Subcutaneous abdominal adipose tissue (tissue), 5 donors: ENCODE results near the gene RALGAPA2.

Source experiments
- H3K27ac ChIP-seq: one replicate; pipeline ENCODE4 v1.7.0; 2013; ENCODE audit warnings: low read depth, mild to moderate bottlenecking, inconsistent platforms, low read length, moderate library complexity
- H3K27me3 ChIP-seq, 5 donors: one replicate each; pipeline ENCODE4 v1.7.0; 2013; ENCODE audit warnings: low read length in 5 of 5, inconsistent platforms in 1 of 5; ENCODE audit not compliant: control insufficient read depth in 5 of 5, insufficient read depth in 4 of 5
- H3K36me3 ChIP-seq, 5 donors: one replicate each; pipeline ENCODE4 v1.7.0; 2013; ENCODE audit warnings: low read length in 5 of 5; ENCODE audit not compliant: control insufficient read depth in 5 of 5, insufficient read depth in 5 of 5
- H3K4me1 ChIP-seq, 5 donors: one replicate each; pipeline ENCODE4 v1.7.0; 2013; ENCODE audit warnings: low read length in 5 of 5, mild to moderate bottlenecking in 3 of 5, moderate library complexity in 1 of 5; ENCODE audit not compliant: control insufficient read depth in 5 of 5, insufficient read depth in 5 of 5
- H3K4me3 ChIP-seq, 5 donors: one replicate each; pipeline ENCODE4 v1.7.0; 2013; ENCODE audit warnings: low read length in 5 of 5, low read depth in 1 of 5
- H3K9ac ChIP-seq, 5 donors: one replicate each; pipeline ENCODE4 v1.7.0; 2013; ENCODE audit warnings: low read length in 5 of 5, mild to moderate bottlenecking in 4 of 5, moderate library complexity in 3 of 5
- H3K9me3 ChIP-seq, 5 donors: one replicate each; pipeline ENCODE4 v1.7.0; 2013; ENCODE audit warnings: low read length in 5 of 5; ENCODE audit not compliant: control insufficient read depth in 5 of 5
- donor health status: healthy.
- donor health status: healthy.
- donor health status: healthy.
- donor health status: healthy.
- donor health status: healthy.

Gene RALGAPA2

DNA sequence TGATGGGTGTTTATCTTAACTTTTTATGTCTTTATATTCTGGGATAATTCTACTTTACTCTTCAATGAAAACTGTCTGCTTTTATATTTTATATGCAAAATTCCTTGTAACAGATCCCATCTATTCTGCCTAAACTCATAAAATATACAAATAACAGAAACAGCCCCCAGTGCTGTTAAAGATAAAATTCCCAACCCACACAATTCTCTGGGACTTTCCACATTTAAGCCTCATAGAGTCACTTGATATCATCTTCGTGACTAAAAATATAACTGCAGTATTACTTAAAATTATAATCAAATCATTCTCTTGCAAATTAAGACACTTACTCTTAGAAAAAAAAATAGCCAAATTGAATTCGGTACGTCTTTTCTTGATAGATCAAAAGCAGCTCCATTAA lies 284.4 kb downstream of the RALGAPA2 start:
- no peaks in the 10 kb centered on the region for H3K4me1 ChIP-seq
- H3K27ac ChIP-seq, result no peak overlapping the region
- no peak overlapping the region for H3K9ac ChIP-seq
- no peaks in the 10 kb centered on the region for H3K9me3 ChIP-seq
- no peaks in the 10 kb centered on the region for H3K27me3 ChIP-seq
- no peak overlapping the region for H3K4me3 ChIP-seq
- H3K36me3 ChIP-seq, result peaks cover 0 to 26% (median 7%) of the 10 kb centered on the region in 5 donors

DNA sequence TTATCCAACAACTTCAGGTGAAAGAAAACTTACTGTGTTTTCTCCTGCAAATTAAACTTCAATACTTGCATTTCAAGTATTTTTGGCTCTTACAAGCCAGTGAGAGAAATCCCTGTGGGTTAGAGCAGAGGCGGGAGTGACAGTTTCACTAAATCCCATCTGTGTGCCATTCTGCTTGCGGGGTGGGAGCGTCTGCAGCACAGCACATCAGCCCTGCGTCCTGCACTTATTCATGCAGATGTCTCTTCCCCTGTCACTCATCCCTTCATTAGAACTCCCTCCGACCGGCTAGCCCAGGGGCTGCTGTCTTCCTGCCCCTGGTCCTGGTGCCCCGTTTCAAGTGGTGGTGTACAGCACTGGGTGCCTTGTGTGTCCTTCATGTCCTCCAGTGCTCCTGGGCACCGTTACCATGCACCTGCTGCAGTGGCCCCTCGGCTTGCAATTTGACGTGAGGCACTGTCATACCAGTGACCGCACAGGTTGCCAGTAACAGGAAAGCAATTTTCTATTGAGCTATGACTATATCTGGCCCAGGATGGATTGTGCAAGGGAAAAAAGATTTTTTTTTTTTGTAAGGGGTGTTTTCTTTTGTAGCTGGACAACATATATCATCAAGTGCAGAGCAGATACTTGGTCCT lies 285.1 kb downstream of the RALGAPA2 start:
- Histone ChIP-seq H3K27me3 (no peaks in the 10 kb centered on the region), H3K4me1 (no peaks in the 10 kb centered on the region), H3K9ac (no peak overlapping the region), H3K27ac (no peak overlapping the region), H3K4me3 (no peak overlapping the region), H3K36me3 (peaks cover 0 to 34% (median 14%) of the 10 kb centered on the region in 5 donors), H3K9me3 (no peaks in the 10 kb centered on the region)

DNA sequence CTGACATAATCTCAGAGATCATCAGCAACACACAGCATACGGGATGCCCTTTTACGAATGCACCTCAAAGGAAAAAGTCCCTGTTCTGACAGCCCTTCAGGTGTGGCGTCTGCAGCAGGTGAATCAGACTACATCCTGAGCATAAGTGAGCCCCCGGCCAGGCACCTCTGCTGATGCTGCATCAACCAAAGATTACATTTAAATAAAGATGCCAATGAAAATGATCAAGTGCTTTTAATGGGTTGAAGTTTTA lies 285.9 kb downstream of the RALGAPA2 start:
- H3K4me1 ChIP-seq, result no peaks in the 10 kb centered on the region
- H3K36me3 ChIP-seq, result peaks cover 0 to 35% (median 18%) of the 10 kb centered on the region in 5 donors
- no peak overlapping the region for H3K27ac ChIP-seq

DNA sequence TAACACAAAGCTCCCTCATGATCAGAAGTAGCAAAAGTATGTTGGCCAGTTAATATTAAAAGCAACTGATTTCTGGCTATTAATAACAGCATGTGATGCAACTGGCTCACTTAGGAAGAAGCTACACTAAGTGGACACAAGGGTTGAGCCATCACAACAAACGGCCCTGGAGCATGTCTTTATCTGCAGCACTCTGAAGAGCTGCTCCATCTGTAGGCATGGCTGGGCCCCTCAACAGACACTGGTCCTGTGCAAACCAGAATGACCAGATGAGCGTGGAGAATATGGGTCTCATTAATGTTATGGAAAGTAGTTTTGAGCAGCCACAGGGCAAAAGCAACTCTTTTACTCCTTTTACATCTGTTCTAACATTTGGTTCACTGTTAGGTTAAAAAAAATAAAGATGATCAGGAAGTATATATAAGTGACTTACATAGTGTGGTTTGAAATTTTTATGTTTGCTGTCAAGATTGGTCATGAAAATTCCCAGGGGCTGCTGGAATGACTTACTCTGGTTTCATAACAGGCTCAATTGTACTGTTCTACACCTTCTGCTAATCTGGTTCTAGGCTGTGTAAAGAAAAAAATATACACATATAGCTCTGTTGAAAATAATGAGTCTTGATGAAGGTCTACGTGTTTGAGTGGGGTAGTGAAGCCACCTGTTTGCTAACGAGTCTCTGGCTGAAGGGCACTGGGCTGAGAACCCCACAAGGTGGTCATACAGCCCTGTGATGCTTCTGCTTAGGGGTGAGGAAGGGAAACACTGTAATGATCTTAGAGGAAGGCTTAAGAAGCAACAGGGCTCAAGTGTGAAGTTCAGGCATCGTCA lies 286.4 kb downstream of the RALGAPA2 start:
- Histone ChIP-seq H3K4me1 (no peaks in the 10 kb centered on the region), H3K9ac (no peak overlapping the region), H3K9me3 (no peaks in the 10 kb centered on the region), H3K4me3 (no peak overlapping the region), H3K27me3 (no peaks in the 10 kb centered on the region), H3K36me3 (peaks cover 0 to 33% (median 17%) of the 10 kb centered on the region in 5 donors), H3K27ac (no peak overlapping the region)

More for the DNA sequence above, 285.9 kb downstream of the RALGAPA2 start:
- Histone ChIP-seq H3K27me3 (no peaks in the 10 kb centered on the region), H3K4me3 (no peak overlapping the region), H3K9me3 (no peaks in the 10 kb centered on the region), H3K9ac (no peak overlapping the region)

DNA sequence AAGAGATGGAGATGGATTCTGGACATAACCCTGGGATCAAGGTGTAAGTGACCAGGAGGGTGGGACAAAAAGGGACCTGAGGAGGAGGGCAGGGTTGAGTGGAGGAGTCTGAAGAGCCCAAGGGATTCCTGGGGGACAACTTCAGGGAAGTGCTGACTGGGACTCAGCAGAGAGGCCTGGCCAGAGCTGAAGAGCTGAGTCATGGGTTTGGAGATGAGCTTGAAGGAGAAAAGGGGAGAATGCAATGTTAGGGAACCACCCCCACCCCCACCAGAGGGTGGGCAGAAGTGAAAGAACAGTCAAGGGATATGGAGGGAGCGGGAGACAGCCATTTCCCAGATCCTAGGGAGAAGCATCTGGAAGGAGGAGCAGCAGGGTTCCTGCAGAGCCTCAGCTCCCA lies 289.3 kb downstream of the RALGAPA2 start:
- Histone ChIP-seq H3K9me3 (no peaks in the 10 kb centered on the region), H3K4me1 (no peaks in the 10 kb centered on the region), H3K4me3 (no peak overlapping the region), H3K36me3 (peaks cover 0 to 26% (median 16%) of the 10 kb centered on the region in 5 donors), H3K27me3 (no peaks in the 10 kb centered on the region), H3K9ac (no peak overlapping the region), H3K27ac (no peak overlapping the region)

DNA sequence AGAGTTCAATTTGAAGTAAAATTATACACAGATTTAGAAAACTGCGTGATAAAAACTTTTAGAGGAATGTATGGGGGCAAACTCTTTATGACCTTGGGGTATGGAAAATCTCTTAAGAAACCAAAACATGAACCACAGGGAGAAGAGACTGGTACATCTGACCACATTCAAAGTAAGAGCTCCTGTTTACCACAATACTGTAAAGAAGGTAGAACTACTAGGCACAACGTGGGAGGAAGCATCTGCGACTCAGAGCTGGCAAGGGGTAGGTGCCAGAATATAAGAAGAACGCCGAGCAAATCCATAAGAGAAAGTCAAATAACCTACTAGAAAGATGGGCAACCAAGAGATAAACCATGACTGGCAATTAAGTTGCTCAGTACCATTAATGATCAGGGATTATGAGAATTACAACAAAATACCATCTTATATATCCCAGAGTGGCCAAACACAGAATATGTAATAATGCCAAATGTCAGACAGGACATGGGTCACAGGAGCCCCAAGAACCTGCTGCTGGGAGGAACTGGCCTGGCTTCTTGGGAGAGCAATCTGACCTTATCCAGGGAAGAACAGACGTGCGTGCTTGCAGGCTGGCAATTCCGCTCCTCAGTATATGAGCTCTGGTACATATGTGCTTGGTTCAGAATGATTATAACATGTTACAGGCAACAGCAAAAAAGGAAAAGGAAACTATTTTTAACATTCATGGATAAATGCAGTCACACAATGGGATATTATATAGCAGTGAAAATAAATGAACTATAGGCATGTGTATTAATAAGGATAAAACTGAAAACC lies 294.4 kb downstream of the RALGAPA2 start:
- H3K4me1 ChIP-seq, result no peaks in the 10 kb centered on the region
- no peak overlapping the region for H3K9ac ChIP-seq
- H3K9me3 ChIP-seq, result no peaks in the 10 kb centered on the region
- H3K4me3 ChIP-seq, result no peak overlapping the region
- peaks cover 0 to 30% (median 18%) of the 10 kb centered on the region in 5 donors for H3K36me3 ChIP-seq
- no peak overlapping the region for H3K27ac ChIP-seq
- H3K27me3 ChIP-seq, result no peaks in the 10 kb centered on the region

DNA sequence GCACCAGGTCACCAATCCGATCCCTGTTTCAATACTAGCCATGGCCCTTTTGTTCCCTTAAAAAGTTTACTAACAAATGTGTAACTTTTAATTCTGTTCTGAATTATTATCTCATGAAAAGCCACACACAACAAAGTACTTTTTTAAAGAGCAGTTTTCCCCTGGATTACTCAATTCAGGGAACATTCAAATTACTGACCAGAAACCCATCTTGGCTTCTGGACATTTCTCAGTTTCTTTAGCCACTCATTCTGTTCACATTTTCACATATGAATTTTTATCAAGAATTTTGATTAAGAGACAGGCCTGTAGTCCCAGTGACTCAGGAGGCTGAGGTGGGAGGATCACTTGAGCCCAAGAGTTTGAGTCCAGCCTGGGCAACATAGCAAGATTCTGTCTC lies 297.1 kb downstream of the RALGAPA2 start:
- no peak overlapping the region for H3K4me3 ChIP-seq

DNA sequence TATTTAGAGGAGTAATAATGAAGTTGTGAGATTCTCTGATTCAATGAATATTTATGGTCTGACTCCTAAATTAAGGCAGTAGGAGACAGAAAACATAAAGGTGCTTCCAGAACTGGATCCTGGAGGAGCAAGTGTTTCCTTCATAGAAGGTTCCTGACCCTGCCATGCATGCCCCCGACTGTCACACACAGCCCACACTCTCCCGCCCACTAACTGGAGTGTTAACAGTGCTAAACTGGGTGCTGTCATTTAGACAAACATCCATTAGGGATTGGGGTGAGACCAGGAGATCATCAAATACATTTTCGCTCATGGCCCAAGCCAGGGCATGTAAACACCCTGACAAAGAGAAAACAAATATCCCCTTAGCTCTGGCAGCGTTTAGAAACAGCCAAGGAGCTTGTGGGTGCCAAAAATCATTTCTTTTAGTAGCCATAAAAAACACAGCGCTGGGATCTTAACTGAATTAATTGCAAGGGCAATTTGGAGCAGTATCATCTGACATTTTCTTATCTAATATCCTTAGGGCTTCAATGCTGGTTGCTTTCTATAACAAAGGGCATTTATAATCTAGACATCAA lies 297.7 kb downstream of the RALGAPA2 start:
- Histone ChIP-seq H3K9me3 (no peaks in the 10 kb centered on the region), H3K27me3 (no peaks in the 10 kb centered on the region), H3K4me1 (peaks cover 0 to 4% (median 0%) of the 10 kb centered on the region in 5 donors), H3K27ac (no peak overlapping the region), H3K4me3 (no peak overlapping the region), H3K36me3 (peaks cover 0 to 24% (median 19%) of the 10 kb centered on the region in 5 donors), H3K9ac (no peak overlapping the region)

More for the DNA sequence above, 297.1 kb downstream of the RALGAPA2 start:
- Histone ChIP-seq H3K36me3 (peaks cover 0 to 24% (median 19%) of the 10 kb centered on the region in 5 donors), H3K4me1 (peaks cover 0 to 4% (median 0%) of the 10 kb centered on the region in 5 donors), H3K9me3 (no peaks in the 10 kb centered on the region), H3K9ac (no peak overlapping the region), H3K27me3 (no peaks in the 10 kb centered on the region), H3K27ac (no peak overlapping the region)

DNA sequence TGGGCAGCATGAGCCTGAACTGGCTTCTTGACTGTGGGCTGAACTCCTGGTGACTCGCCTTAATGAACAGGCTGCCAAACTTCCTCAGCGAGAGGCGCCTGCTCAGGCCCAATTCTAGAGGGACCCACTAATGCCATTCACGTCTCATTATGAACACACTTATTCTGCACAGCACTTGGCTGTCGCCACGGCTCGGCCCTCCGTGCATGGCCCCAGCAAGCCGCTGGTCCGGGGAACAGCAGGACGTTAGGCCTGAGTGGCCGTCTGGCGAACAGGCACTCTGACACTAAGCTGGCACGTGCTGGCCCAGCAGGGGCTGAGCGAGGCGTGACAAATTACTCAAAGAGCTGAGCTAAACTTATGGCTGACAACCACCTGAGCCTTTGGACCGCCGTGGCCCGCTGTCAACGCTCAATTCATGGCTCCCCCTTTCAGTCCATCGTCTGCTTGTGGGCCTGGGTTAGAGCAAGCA lies 298.6 kb downstream of the RALGAPA2 start:
- peaks cover 0 to 27% (median 19%) of the 10 kb centered on the region in 5 donors for H3K36me3 ChIP-seq
- no peak overlapping the region for H3K4me3 ChIP-seq
- H3K27ac ChIP-seq, result no peak overlapping the region
- H3K4me1 ChIP-seq, result peaks cover 0 to 4% (median 0%) of the 10 kb centered on the region in 5 donors
- no peaks in the 10 kb centered on the region for H3K27me3 ChIP-seq
- no peaks in the 10 kb centered on the region for H3K9me3 ChIP-seq
- no peak overlapping the region for H3K9ac ChIP-seq
